Prostate gland (tissue), 2 donors: ENCODE measurements around the gene FNBP1. TPM values are rescaled to one million over a fixed set of nuclear protein-coding genes. Genes with fewer than 3 reads are reported as not detected.

Experiments used
- DNase-seq: peaks from one replicate; pipeline ENCODE4 v3.0.0-alpha.2; 2019; ENCODE audit warnings: low spot score
- H3K27ac ChIP-seq, 2 donors: fragments of 200-600 bp; sonication (generic); 2 replicates each; pipeline ENCODE4 v1.5.1; 2017 to 2019
- H3K27me3 ChIP-seq: fragments of 200-600 bp; sonication (generic); replicated peaks from 2 replicates; pipeline ENCODE4 v1.5.1; 2019; ENCODE audit not compliant: insufficient read depth
- H3K36me3 ChIP-seq, 2 donors: fragments of 200-600 bp; sonication (generic); 1 replicate in 1 of 2; 2 replicates in 1 of 2; pipeline versions ENCODE4 v1.5.1 to v1.8.1; 2017 to 2019
- H3K4me1 ChIP-seq: fragments of 200-600 bp; sonication (generic); replicated peaks from 2 replicates; pipeline ENCODE4 v1.5.1; 2019
- H3K4me3 ChIP-seq, 2 donors: fragments of 200-600 bp; sonication (generic); 2 replicates each; pipeline ENCODE4 v1.5.1; 2017 to 2019
- H3K9me3 ChIP-seq: fragments of 200-600 bp; sonication (generic); 2 replicates; pipeline ENCODE4 v1.5.1; 2017
- POLR2A ChIP-seq: fragments of 450-650 bp; IDR thresholded peaks from one replicate; pipeline ENCODE4 v1.6.1; 2016; ENCODE audit warnings: antibody characterized with exemption, mild to moderate bottlenecking
- POLR2AphosphoS5 ChIP-seq: sonication (generic); formaldehyde crosslinking; IDR thresholded peaks from one replicate; pipeline ENCODE4 v1.6.1; 2017; ENCODE audit warnings: antibody characterized with exemption
- WGBS: methylation state at CpG from one replicate; pipeline ENCODE4 v1.1.5; 2018; 5-methylcytosine and 5-hydroxymethylcytosine counted together
- intact Hi-C: fragments of 100-400 bp; cut with DNase I; formaldehyde crosslinking; loops from one replicate; pipeline ENCODE4 v1.14.2; 2022
- total RNA-seq, 2 donors: library from RNA; depleted of rRNA; stranded (reverse); fragments of >200 nt; gene quantifications; one replicate each; pipeline ENCODE4 v1.1.0, GENCODE V29; 2016
- TF ChIP-seq, protein P1 (sequence below), 4 experiments: fragments of 200-600 bp in 2 of 4; fragments of 450-650 bp in 2 of 4; sonication (generic) in 2 of 4; IDR thresholded peaks; 1 replicate in 3 of 4; 2 replicates in 1 of 4; pipeline ENCODE4 v1.5.1; 2016 to 2019; ENCODE audit warnings: antibody characterized with exemption in 4 of 4, mild to moderate bottlenecking in 2 of 4, moderate library complexity in 2 of 4

Gene FNBP1
- total RNA-seq, 2 donors from 2014 or later, result 34.6 to 93.7 TPM

DNA sequence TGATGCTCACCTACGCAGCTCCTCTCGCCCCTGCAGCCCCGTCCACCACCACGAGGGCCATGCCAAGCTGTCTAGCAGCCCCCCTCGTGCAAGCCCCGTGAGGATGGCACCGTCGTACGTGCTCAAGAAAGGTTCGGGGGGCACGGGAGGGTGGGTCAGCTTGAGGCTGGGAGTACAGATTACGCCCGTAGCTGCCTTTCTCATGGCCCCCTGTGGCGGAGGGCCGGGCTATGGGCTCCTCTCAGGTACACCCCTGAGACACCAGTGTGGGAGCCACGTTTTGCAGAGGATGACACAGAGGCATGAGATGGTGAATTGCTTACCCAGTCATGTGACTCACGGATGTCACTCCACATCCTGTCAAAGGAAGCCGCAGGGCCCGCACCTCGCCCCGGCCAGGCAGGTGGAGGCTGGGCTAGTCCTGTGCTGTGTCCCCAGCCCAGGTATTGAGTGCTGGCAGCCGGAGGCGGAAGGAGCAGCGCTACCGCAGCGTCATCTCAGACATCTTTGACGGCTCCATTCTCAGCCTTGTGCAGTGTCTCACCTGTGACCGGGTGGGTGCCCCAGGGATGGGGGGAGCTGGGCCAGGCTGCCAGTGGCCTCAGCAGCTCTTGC, 174.0 kb downstream of the FNBP1 start:
- no peaks in the 10 kb centered on the region for H3K9me3 ChIP-seq
- TF ChIP-seq POLR2A (no peak), POLR2AphosphoS5 (no peak)
- TF ChIP-seq, protein P1, sequence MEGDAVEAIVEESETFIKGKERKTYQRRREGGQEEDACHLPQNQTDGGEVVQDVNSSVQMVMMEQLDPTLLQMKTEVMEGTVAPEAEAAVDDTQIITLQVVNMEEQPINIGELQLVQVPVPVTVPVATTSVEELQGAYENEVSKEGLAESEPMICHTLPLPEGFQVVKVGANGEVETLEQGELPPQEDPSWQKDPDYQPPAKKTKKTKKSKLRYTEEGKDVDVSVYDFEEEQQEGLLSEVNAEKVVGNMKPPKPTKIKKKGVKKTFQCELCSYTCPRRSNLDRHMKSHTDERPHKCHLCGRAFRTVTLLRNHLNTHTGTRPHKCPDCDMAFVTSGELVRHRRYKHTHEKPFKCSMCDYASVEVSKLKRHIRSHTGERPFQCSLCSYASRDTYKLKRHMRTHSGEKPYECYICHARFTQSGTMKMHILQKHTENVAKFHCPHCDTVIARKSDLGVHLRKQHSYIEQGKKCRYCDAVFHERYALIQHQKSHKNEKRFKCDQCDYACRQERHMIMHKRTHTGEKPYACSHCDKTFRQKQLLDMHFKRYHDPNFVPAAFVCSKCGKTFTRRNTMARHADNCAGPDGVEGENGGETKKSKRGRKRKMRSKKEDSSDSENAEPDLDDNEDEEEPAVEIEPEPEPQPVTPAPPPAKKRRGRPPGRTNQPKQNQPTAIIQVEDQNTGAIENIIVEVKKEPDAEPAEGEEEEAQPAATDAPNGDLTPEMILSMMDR (IDR thresholded peaks at IDR 0.05), result no peak
- H3K36me3 ChIP-seq, result peaks cover 0 to 2% of the 10 kb centered on the region in 2 donors
- WGBS, result 86% methylated on average over 17 of the region's 28 CpGs
- intact Hi-C loops, result no loop called here
- no peak overlapping the region for H3K27ac ChIP-seq
- H3K4me3 ChIP-seq, result no peak overlapping the region
- no peak for DNase-seq
- no peaks in the 10 kb centered on the region for H3K27me3 ChIP-seq
- H3K4me1 ChIP-seq, result no peaks in the 10 kb centered on the region

DNA sequence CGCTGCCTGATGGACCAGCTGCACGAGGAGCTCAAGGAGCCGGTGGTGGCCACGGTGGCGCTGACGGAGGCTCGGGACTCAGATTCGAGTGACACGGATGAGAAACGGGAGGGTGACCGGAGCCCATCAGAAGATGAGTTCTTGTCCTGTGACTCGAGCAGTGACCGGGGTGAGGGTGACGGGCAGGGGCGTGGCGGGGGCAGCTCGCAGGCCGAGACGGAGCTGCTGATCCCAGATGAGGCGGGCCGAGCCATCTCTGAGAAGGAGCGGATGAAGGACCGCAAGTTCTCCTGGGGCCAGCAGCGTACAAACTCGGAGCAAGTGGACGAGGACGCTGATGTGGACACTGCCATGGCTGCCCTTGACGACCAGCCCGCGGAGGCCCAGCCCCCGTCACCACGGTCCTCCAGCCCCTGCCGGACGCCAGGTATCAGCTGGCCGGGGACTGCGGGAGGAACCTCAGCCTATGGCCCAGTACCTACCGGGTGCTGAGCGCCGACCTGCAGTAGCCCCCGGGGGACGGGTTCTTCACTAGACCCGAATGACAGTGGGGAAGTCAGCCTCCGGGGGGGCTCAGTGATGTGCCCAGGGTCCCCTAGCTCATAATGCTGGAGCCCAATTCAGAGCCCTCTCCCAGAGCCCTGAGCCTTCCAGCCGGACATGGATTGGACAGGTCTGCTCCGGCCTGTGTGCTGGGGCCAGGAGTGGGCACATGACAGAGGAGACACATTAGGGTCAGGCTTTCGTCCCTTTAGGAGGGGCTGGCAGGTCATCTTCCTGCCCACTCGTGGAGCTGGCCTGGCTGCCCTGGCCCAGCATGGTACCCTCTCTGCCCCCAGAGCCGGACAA, 174.7 kb downstream of the FNBP1 start:
- no peak overlapping the region for H3K27ac ChIP-seq
- no peaks in the 10 kb centered on the region for H3K4me1 ChIP-seq
- no peak for DNase-seq
- H3K27me3 ChIP-seq, result no peaks in the 10 kb centered on the region
- peaks cover 0 to 3% of the 10 kb centered on the region in 2 donors for H3K36me3 ChIP-seq
- intact Hi-C loops, result no loop called here
- H3K4me3 ChIP-seq, result no peak overlapping the region
- TF ChIP-seq, protein P1 (IDR thresholded peaks at IDR 0.05), result no peak
- 87% methylated on average over 36 of the region's 48 CpGs for WGBS
- H3K9me3 ChIP-seq, result no peaks in the 10 kb centered on the region

DNA sequence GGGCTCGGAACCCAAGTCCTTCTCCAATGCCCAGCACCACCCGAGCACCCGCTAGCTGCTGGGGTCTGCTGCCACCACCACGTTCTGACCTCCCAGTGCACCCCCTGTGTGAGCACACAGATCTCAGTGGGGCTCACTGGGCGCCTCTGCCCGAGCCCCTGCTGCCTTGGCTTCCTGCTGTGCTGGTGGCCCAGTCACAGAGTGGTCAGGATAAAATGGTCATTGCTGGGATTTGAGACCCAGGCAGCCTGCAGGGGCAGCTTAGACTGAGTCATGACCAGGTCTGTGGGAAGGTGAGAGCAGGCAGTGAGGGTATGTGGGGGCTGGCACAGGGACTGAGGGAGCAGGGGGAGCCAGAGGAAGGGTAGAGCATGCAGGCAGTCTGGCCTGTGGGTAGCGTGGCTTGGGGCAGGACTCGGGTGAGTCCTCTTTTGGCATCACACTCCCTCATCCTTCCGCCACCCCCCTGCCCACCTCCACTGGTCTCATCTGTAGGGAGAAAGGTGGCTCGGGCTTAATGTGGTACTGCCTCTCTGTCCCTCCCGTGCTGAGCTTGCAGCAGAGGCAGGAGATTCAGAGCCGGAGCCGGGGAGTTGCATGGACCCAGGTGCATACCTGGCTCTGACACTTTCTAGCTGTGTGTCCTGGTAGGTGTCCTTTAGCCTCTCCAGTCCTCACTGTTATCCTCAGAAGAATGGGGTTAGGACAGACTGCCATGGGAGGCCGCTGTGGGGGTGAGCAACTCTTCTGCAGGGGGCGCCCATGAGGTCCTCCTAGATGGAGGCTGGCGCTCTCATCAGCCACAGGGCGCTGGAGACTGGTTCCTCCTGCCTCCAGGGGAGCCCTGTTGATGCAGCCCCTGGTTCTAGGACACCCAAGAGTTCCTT, 175.6 kb downstream of the FNBP1 start:
- WGBS, result 83% methylated on average over 15 of the region's 17 CpGs
- H3K4me1 ChIP-seq, result no peaks in the 10 kb centered on the region
- intact Hi-C loops, result no loop called here
- peaks cover 0 to 7% of the 10 kb centered on the region in 2 donors for H3K36me3 ChIP-seq
- H3K27ac ChIP-seq, result no peak overlapping the region
- H3K4me3 ChIP-seq, result no peak overlapping the region
- DNase-seq, result no peak
- H3K27me3 ChIP-seq, result no peaks in the 10 kb centered on the region
- H3K9me3 ChIP-seq, result no peaks in the 10 kb centered on the region
- TF ChIP-seq, protein P1 (IDR thresholded peaks at IDR 0.05), result no peak
- no peak for TF ChIP-seq POLR2AphosphoS5

DNA sequence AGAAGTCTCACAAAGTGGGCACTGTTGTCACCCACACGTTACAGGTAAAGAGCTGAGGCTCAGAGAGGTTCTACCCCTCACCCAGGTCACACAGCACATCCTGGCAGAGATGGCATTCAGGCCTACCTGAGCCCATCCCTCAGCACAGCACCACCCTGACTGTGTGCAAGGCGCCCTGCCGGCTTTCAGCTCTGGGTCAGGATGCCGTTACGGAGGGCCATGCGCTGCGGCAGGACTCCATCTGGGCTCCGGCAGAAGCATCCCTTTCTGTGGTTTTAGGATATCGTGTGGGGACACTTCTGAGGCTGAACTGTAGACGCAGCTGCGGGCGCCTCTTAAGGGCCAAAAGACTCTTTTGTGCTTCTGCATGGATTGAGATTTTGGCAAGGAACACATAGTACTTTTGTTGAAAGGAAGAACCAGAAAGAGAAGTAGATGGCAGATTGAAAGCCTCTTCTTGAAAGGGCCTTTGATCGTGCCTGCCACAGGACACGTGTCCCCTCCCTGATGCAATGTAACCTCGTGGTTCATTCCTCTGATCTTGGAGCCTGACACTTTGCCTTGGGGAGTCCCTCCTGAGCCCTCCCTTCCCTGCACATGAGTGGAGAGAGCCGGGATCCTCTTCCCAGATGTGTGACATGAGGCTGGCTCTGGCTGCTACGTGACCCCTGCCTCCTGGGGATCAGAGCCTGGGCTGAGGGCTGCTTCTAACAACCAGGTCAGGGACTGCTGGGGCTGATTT, 176.4 kb downstream of the FNBP1 start:
- no peak overlapping the region for H3K4me3 ChIP-seq
- intact Hi-C loops, result no loop called here
- peaks cover 0 to 9% of the 10 kb centered on the region in 2 donors for H3K36me3 ChIP-seq
- WGBS, result 69% methylated on average over 17 of the region's 17 CpGs
- H3K27me3 ChIP-seq, result no peaks in the 10 kb centered on the region
- no peaks in the 10 kb centered on the region for H3K9me3 ChIP-seq
- TF ChIP-seq, protein P1 (IDR thresholded peaks at IDR 0.05), result no peak
- TF ChIP-seq POLR2A, result no peak
- no peak for TF ChIP-seq POLR2AphosphoS5
- no peaks in the 10 kb centered on the region for H3K4me1 ChIP-seq
- H3K27ac ChIP-seq, result no peak overlapping the region
- no peak for DNase-seq
